ENCODE data around the gene MLPH. TPM values are rescaled to one million over a fixed set of nuclear protein-coding genes. Genes with fewer than 3 reads are reported as not detected.

Gene MLPH
- total and polyA plus RNA-seq, 2 of the 13 experiments (the other 11 are each of a cell fraction or from before 2014, with no cell fraction given) = 0.12 TPM; not detected in 1

DNA sequence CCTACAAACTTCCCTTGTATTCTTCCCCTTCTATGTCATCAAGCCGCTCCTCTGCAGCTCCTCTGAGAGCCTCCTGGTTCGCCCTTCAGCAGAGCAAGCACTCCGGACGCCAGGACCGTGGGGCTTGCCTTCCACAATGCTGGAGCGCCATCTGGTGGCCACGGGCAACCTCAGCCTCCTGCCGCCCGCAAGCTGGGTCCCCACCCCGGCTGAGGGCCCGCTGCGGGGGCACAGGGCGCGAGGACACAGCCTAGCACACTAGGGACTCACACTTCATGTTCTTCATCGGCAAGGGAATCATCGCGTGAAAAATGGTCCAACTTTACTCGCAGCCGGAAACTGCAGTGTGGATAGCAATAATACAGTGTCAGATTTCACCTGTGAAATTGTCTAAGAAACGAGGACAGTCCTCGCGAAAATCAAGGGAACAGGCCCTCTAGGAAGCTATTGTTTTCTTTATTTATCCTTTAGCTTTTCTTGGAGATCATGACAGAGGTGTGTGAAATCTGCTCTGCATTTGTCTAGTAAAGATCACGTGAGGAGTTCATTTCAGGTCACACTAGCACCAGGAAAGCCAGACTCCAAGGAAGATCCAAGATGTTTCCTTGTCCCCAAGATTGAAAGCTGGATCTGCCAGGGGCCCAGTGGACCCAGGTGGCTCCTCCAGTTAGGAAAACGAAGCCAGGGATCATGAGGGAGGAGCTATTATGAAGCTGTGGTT is 85.1 kb downstream of the MLPH start (continued):
- TF ChIP-seq, protein P1, sequence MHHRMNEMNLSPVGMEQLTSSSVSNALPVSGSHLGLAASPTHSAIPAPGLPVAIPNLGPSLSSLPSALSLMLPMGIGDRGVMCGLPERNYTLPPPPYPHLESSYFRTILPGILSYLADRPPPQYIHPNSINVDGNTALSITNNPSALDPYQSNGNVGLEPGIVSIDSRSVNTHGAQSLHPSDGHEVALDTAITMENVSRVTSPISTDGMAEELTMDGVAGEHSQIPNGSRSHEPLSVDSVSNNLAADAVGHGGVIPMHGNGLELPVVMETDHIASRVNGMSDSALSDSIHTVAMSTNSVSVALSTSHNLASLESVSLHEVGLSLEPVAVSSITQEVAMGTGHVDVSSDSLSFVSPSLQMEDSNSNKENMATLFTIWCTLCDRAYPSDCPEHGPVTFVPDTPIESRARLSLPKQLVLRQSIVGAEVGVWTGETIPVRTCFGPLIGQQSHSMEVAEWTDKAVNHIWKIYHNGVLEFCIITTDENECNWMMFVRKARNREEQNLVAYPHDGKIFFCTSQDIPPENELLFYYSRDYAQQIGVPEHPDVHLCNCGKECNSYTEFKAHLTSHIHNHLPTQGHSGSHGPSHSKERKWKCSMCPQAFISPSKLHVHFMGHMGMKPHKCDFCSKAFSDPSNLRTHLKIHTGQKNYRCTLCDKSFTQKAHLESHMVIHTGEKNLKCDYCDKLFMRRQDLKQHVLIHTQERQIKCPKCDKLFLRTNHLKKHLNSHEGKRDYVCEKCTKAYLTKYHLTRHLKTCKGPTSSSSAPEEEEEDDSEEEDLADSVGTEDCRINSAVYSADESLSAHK (CRISPR knock-in tag; IDR thresholded peaks at IDR 0.05; ENCODE audit: borderline replicate concordance) = no peak
- TF ChIP-seq DMTF1 (CRISPR knock-in tag; IDR thresholded peaks at IDR 0.05) (no peak), PRPF4 (IDR thresholded peaks at IDR 0.05; ENCODE audit: low read depth, low read length, poor library complexity, severe bottlenecking) (no peak), ZNF777 (CRISPR knock-in tag; IDR thresholded peaks at IDR 0.05) (no peak), ZNF878 (CRISPR knock-in tag; IDR thresholded peaks at IDR 0.05) (no peak), ARNT2 (CRISPR knock-in tag; IDR thresholded peaks at IDR 0.05; ENCODE audit: low read depth) (no peak; the same call in 1 of the 2 replicates), KLF6 (CRISPR knock-in tag; IDR thresholded peaks at IDR 0.05) (0 out of 2 replicates have a peak, but pooled peaks have one; percentile 53), ATF3 (CRISPR knock-in tag; IDR thresholded peaks at IDR 0.05) (peak; percentile 57; the same call in 1 of the 2 replicates), ZEB1 (IDR thresholded peaks at IDR 0.05; ENCODE audit: insufficient replicate concordance, low read depth) (no peak), ZNF138 (CRISPR knock-in tag; IDR thresholded peaks at IDR 0.05; ENCODE audit: low read depth) (no peak), NR2F2 (IDR thresholded peaks at IDR 0.05; ENCODE audit: borderline replicate concordance, low read depth) (peak; percentile 18; the same call in 1 of the 2 replicates), NFKBIZ (CRISPR knock-in tag; IDR thresholded peaks at IDR 0.05) (peak; percentile 64)
- TF ChIP-seq, protein P2, sequence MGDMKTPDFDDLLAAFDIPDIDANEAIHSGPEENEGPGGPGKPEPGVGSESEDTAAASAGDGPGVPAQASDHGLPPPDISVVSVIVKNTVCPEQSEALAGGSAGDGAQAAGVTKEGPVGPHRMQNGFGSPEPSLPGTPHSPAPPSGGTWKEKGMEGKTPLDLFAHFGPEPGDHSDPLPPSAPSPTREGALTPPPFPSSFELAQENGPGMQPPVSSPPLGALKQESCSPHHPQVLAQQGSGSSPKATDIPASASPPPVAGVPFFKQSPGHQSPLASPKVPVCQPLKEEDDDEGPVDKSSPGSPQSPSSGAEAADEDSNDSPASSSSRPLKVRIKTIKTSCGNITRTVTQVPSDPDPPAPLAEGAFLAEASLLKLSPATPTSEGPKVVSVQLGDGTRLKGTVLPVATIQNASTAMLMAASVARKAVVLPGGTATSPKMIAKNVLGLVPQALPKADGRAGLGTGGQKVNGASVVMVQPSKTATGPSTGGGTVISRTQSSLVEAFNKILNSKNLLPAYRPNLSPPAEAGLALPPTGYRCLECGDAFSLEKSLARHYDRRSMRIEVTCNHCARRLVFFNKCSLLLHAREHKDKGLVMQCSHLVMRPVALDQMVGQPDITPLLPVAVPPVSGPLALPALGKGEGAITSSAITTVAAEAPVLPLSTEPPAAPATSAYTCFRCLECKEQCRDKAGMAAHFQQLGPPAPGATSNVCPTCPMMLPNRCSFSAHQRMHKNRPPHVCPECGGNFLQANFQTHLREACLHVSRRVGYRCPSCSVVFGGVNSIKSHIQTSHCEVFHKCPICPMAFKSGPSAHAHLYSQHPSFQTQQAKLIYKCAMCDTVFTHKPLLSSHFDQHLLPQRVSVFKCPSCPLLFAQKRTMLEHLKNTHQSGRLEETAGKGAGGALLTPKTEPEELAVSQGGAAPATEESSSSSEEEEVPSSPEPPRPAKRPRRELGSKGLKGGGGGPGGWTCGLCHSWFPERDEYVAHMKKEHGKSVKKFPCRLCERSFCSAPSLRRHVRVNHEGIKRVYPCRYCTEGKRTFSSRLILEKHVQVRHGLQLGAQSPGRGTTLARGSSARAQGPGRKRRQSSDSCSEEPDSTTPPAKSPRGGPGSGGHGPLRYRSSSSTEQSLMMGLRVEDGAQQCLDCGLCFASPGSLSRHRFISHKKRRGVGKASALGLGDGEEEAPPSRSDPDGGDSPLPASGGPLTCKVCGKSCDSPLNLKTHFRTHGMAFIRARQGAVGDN (CRISPR knock-in tag; IDR thresholded peaks at IDR 0.05) = peak; percentile 79
- TF ChIP-seq, protein P3, sequence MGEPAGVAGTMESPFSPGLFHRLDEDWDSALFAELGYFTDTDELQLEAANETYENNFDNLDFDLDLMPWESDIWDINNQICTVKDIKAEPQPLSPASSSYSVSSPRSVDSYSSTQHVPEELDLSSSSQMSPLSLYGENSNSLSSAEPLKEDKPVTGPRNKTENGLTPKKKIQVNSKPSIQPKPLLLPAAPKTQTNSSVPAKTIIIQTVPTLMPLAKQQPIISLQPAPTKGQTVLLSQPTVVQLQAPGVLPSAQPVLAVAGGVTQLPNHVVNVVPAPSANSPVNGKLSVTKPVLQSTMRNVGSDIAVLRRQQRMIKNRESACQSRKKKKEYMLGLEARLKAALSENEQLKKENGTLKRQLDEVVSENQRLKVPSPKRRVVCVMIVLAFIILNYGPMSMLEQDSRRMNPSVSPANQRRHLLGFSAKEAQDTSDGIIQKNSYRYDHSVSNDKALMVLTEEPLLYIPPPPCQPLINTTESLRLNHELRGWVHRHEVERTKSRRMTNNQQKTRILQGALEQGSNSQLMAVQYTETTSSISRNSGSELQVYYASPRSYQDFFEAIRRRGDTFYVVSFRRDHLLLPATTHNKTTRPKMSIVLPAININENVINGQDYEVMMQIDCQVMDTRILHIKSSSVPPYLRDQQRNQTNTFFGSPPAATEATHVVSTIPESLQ (CRISPR knock-in tag; conservative IDR thresholded peaks at IDR 0.05) = peak; percentile 61; the same call in 1 of the 2 replicates
